ENCODE data around the gene SP9. TPM values are rescaled to one million over a fixed set of nuclear protein-coding genes. Genes with fewer than 3 reads are reported as not detected.

SP9 gene
- total RNA-seq (2011; cell fraction: chromatin; rRNA removed; ENCODE audit: low replicate concordance) = 0.67 and 0.83 TPM in 2 replicates
- 0.66 and 0.67 TPM in 2 replicates for total RNA-seq (2011; cell fraction: nucleolus; rRNA removed)
- total RNA-seq (2011; cell fraction: nucleoplasm; rRNA removed) = 0.44 and 0.84 TPM in 2 replicates
- total RNA-seq (2014; rRNA removed) (0.05 and 0.41 TPM in 2 replicates), total RNA-seq (2014; rRNA removed; fragmentation: Illumina TruSeq; extraction: Trizol) (0.06 TPM in 1 of 2 replicates, not detected in the other), total RNA-seq (2015; rRNA removed; fragmentation: Illumina TruSeq; extraction: Trizol) (0.04 TPM in 1 of 2 replicates, not detected in the other), total RNA-seq (2021) (0.18 and 0.20 TPM in 2 replicates), polyA plus RNA-seq (2011; rRNA removed) (0.15 and 0.23 TPM in 2 replicates), polyA plus RNA-seq (2014; fragmentation: Illumina TruSeq; extraction: Trizol) (0.07 TPM in 2 replicates), polyA plus RNA-seq (2014; fragmentation: Nextera tagmentation; extraction: Ambion mirVana) (not detected), polyA plus RNA-seq (2014; rRNA removed) (0.20 and 0.23 TPM in 2 replicates), polyA minus RNA-seq (2011; rRNA and poly(A)+ RNA removed) (0.12 TPM in 1 of 2 replicates, not detected in the other), Bru-seq, nascent RNA (percentile 41 among the genes with signal in this experiment), BruChase-seq, experiment 1, labeled RNA remaining after a 2-hour chase (percentile 30 among the genes with signal in this experiment), BruChase-seq, experiment 2, labeled RNA remaining after a 6-hour chase (percentile 39 among the genes with signal in this experiment)
- 0.32 and 0.55 TPM in 2 replicates for polyA plus RNA-seq (2011; cell fraction: cytosol; rRNA removed)
- 1.1 and 1.2 TPM in 2 replicates for polyA plus RNA-seq (2011; cell fraction: nucleus; rRNA removed)
- polyA plus RNA-seq (2012) = 0.09 and 0.14 TPM in 2 replicates
- polyA minus RNA-seq (2011; cell fraction: cytosol; rRNA and poly(A)+ RNA removed) = 0.29 and 0.82 TPM in 2 replicates
- 0.81 and 1.9 TPM in 2 replicates for polyA minus RNA-seq (2011; cell fraction: nucleus; rRNA and poly(A)+ RNA removed)
- long read RNA-seq, experiment 1, partial matches to known transcripts = 1 of 2 reads
- long read RNA-seq, experiment 1, other reads (novel, unspliced or antisense) = 0 of 2 reads
- long read RNA-seq, experiment 2 = 0 reads
- long read RNA-seq, experiment 3 = 0 reads

GRCh38 chr2:174334781-174335251, at the start of gene SP9:
Gene SP9 (plus strand): TSS chr2:174334954. CDS start chr2:174335093, 139 bp downstream.
- ATAC-seq (peak; percentile 70), FAIRE-seq (peak; percentile 26), DNase-seq (ENCODE audit: extremely low read depth in 1 of 4, low spot score in 3 of 4) (peak; percentile 75 to 96 (median 93))
- Histone ChIP-seq H3K79me2 (ENCODE audit: control insufficient read depth, insufficient read depth, low read length) (no peaks in the 10 kb centered on the region), H2AFZ (ENCODE audit: low read depth, low read length) (peak within 1 kb of the TSS; percentile 87), H3K27me3 (ENCODE audit: control insufficient read depth in 2 of 2, insufficient read depth in 2 of 2, low read length in 2 of 2) (peaks cover 38 to 49% of the 10 kb centered on the region in 2 experiments), H3K4me3 (peak within 1 kb of the TSS; percentile 43), H3K4me1 (replicated peaks in 1 of 2; ENCODE audit: control insufficient read depth in 2 of 2, insufficient read depth in 2 of 2, low read length in 2 of 2) (peaks cover 13 to 29% of the 10 kb centered on the region in 2 experiments; a peak in 3 of 5 replicates), H3K9me1 (ENCODE audit: control insufficient read depth, insufficient read depth, low read length) (no peaks in the 10 kb centered on the region), H3K4me2 (ENCODE audit: insufficient read depth, low read length) (peak within 1 kb of the TSS; percentile 77), H4K20me1 (replicated peaks; ENCODE audit: control insufficient read depth, insufficient read depth, low read length) (peaks cover 8% of the 10 kb centered on the region; the same call in 1 of the 2 replicates), H3K36me3 (ENCODE audit: control insufficient read depth, insufficient read depth, low read length) (no peaks in the 10 kb centered on the region), H3K9ac (ENCODE audit: insufficient read depth in 1 of 2, low read depth in 2 of 2, low read length in 2 of 2) (peak within 1 kb of the TSS in 1 of 2 experiments; percentile 88; a peak in 2 of 4 replicates), H3K27ac (ENCODE audit: extremely low read depth, low read depth, low read length) (no peak within 1 kb of the TSS), H3K9me3 (replicated peaks; ENCODE audit: control insufficient read depth, insufficient read depth, low read depth, low read length) (no peaks in the 10 kb centered on the region)
- intact Hi-C loops (cut with micrococcal nuclease) (loop anchor here (5.0 to 10.0 kb wide), 3 partner anchors 88 to 453 kb away; partner anchors contain the start of genes OLA1 and SP3), in situ Hi-C loops (cut with MboI) (no loop called here)
- BruUV-seq (replicated peaks) = no TSS peak
- ChIA-PET CTCF (ENCODE audit: low intra/inter-chr PET ratio) (no interaction called here), POLR2A (interaction anchor here (0.6 kb wide), 1 partner anchor 339 kb away, joined by 3 read pairs; no protein-coding TSS in a partner anchor)
- 8% methylated on average over 43 of the region's 44 CpGs for WGBS (ENCODE audit: insufficient coverage, low coverage, missing lambda C conversion rate)
- TF ChIP-seq ZKSCAN3 (CRISPR knock-in tag; IDR thresholded peaks at IDR 0.05) = no peak
- no peak for TF ChIP-seq COPS2 (conservative IDR thresholded peaks at IDR 0.05)
- no peak for TF ChIP-seq PRPF4 (IDR thresholded peaks at IDR 0.05; ENCODE audit: insufficient read depth, low read depth, low read length, poor library complexity, severe bottlenecking)
- TF ChIP-seq PRDM10 (IDR thresholded peaks at IDR 0.05; ENCODE audit: partially characterized antibody) = no peak
- no peak for TF ChIP-seq ZNF518B (CRISPR knock-in tag; IDR thresholded peaks at IDR 0.05)
- no peak for TF ChIP-seq ETV6 (IDR thresholded peaks at IDR 0.05; ENCODE audit: borderline replicate concordance in 1 of 2, low read depth in 2 of 2, low read length in 1 of 2)
- no peak; the same call in 1 of the 2 replicates for TF ChIP-seq ETV6 (CRISPR knock-in tag; IDR thresholded peaks at IDR 0.05; ENCODE audit: borderline replicate concordance)
- peak; percentile 38 to 57; a peak in 3 of 4 replicates for TF ChIP-seq NRF1 (conservative IDR thresholded peaks at IDR 0.05 in 1 of 2, IDR thresholded peaks at IDR 0.05 in 1 of 2)
- TF ChIP-seq SREBF1 (IDR thresholded peaks at IDR 0.05; ENCODE audit: borderline replicate concordance, low read depth, low read length) = no peak
